ENCODE data around the gene TWIST2.

Gene TWIST2

GRCh38 chr2:238814815-238815214, 33.1 kb upstream of the TWIST2 start:
- Histone ChIP-seq H4K20me1 (ENCODE audit: insufficient read depth, low read length, poor library complexity, severe bottlenecking) (no peaks in the 10 kb centered on the region), H3K36me3 (ENCODE audit: insufficient read depth, low read length) (no peaks in the 10 kb centered on the region), H3K27me3 (ENCODE audit: insufficient read depth, low read length, poor library complexity, severe bottlenecking) (no peaks in the 10 kb centered on the region), H3K9me3 (ENCODE audit: insufficient read depth, low read depth, low read length) (no peaks in the 10 kb centered on the region), H3K4me3 (ENCODE audit: low read length, poor library complexity, severe bottlenecking) (no peak overlapping the region), H3K9me2 (replicated peaks; ENCODE audit: low read depth, low read length) (no peaks in the 10 kb centered on the region), H2AFZ (ENCODE audit: low read length) (no peak overlapping the region), H3K4me2 (ENCODE audit: low read depth, low read length, poor library complexity, severe bottlenecking) (no peak overlapping the region), H3F3A (ENCODE audit: low read depth) (no peaks in the 10 kb centered on the region), H3K79me2 (ENCODE audit: insufficient read depth, low read length) (no peaks in the 10 kb centered on the region), H3K4me1 (ENCODE audit: insufficient read depth, low read length, poor library complexity, severe bottlenecking) (no peaks in the 10 kb centered on the region), H3K9ac (ENCODE audit: low read depth, low read length, poor library complexity, severe bottlenecking) (no peak overlapping the region)
- TF ChIP-seq EZH2phosphoT487 (IDR thresholded peaks at IDR 0.05; ENCODE audit: borderline replicate concordance): no peak
- no peak for TF ChIP-seq CTCF (conservative IDR thresholded peaks at IDR 0.05; ENCODE audit: low read length)

- H3K9me3 ChIP-seq (ENCODE audit: insufficient read depth, low read depth, low read length): no peaks in the 10 kb centered on the region
- no peaks in the 10 kb centered on the region for H3K79me2 ChIP-seq (ENCODE audit: insufficient read depth, low read length)
- no peaks in the 10 kb centered on the region for H3K36me3 ChIP-seq (ENCODE audit: insufficient read depth, low read length)
- H3K27me3 ChIP-seq (ENCODE audit: insufficient read depth, low read length, poor library complexity, severe bottlenecking): no peaks in the 10 kb centered on the region
- H3K9ac ChIP-seq (ENCODE audit: low read depth, low read length, poor library complexity, severe bottlenecking): no peak overlapping the region
- H4K20me1 ChIP-seq (ENCODE audit: insufficient read depth, low read length, poor library complexity, severe bottlenecking): no peaks in the 10 kb centered on the region
- H3K4me2 ChIP-seq (ENCODE audit: low read depth, low read length, poor library complexity, severe bottlenecking): no peak overlapping the region
- no peak for TF ChIP-seq CTCF (conservative IDR thresholded peaks at IDR 0.05; ENCODE audit: low read length)
- TF ChIP-seq EZH2phosphoT487 (IDR thresholded peaks at IDR 0.05; ENCODE audit: borderline replicate concordance): no peak
- H2AFZ ChIP-seq (ENCODE audit: low read length): no peak overlapping the region
- no peaks in the 10 kb centered on the region for H3F3A ChIP-seq (ENCODE audit: low read depth)
- H3K4me3 ChIP-seq (ENCODE audit: low read length, poor library complexity, severe bottlenecking): no peak overlapping the region
- H3K9me2 ChIP-seq (replicated peaks; ENCODE audit: low read depth, low read length): no peaks in the 10 kb centered on the region
- no peaks in the 10 kb centered on the region for H3K4me1 ChIP-seq (ENCODE audit: insufficient read depth, low read length, poor library complexity, severe bottlenecking)
These were observed 31.6 kb upstream of the TWIST2 start for GRCh38 chr2:238816291-238816690.

DNA sequence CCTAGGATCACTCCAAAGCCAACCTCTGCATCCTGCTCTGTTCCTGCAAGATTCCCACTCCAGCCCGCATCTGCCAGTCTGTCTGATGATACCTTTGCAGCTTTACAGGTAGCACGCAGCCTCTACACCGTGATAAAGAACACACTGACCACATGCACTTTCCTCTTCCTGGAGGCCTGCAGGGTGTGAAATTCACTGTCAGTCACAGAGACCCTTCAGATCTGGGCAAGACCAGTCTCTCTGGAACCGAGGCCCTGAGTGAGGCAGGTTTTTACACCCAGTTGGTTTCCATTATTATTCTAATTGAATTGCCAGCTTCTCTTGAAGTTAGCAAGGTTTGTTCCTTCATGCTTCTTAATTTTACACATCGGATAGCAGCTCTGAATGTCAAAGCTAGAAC, 30.5 kb upstream of the TWIST2 start:
- Histone ChIP-seq H3K36me3 (ENCODE audit: insufficient read depth, low read length) (no peaks in the 10 kb centered on the region), H3K4me2 (ENCODE audit: low read depth, low read length, poor library complexity, severe bottlenecking) (no peak overlapping the region), H3K79me2 (ENCODE audit: insufficient read depth, low read length) (no peaks in the 10 kb centered on the region), H3K9ac (ENCODE audit: low read depth, low read length, poor library complexity, severe bottlenecking) (no peak overlapping the region), H3K27me3 (ENCODE audit: insufficient read depth, low read length, poor library complexity, severe bottlenecking) (no peaks in the 10 kb centered on the region), H3K4me3 (ENCODE audit: low read length, poor library complexity, severe bottlenecking) (no peak overlapping the region), H2AFZ (ENCODE audit: low read length) (no peak overlapping the region), H3K9me3 (ENCODE audit: insufficient read depth, low read depth, low read length) (no peaks in the 10 kb centered on the region; the same call in 1 of the 2 replicates), H3F3A (ENCODE audit: low read depth) (no peaks in the 10 kb centered on the region), H3K4me1 (ENCODE audit: insufficient read depth, low read length, poor library complexity, severe bottlenecking) (no peaks in the 10 kb centered on the region), H3K9me2 (replicated peaks; ENCODE audit: low read depth, low read length) (no peaks in the 10 kb centered on the region), H4K20me1 (ENCODE audit: insufficient read depth, low read length, poor library complexity, severe bottlenecking) (no peaks in the 10 kb centered on the region)
- TF ChIP-seq CTCF (conservative IDR thresholded peaks at IDR 0.05; ENCODE audit: low read length): no peak
- no peak for TF ChIP-seq EZH2phosphoT487 (IDR thresholded peaks at IDR 0.05; ENCODE audit: borderline replicate concordance)

Data from Loucy (cell line).